HPDE6-E6E7 (cell line): ENCODE measurements around the gene PLA2R1.
"Not testable (repeated sequence)": the region's sequence is repeated elsewhere in the genome, so short reads cannot be mapped to it uniquely, and the experiment has no call there.

ENCODE experiments used
- DNase-seq: peaks from one replicate; pipeline ENCODE4 v3.0.0; 2011; ENCODE audit warnings: missing footprints; ENCODE audit errors: extremely low spot score

PLA2R1 gene

DNA sequence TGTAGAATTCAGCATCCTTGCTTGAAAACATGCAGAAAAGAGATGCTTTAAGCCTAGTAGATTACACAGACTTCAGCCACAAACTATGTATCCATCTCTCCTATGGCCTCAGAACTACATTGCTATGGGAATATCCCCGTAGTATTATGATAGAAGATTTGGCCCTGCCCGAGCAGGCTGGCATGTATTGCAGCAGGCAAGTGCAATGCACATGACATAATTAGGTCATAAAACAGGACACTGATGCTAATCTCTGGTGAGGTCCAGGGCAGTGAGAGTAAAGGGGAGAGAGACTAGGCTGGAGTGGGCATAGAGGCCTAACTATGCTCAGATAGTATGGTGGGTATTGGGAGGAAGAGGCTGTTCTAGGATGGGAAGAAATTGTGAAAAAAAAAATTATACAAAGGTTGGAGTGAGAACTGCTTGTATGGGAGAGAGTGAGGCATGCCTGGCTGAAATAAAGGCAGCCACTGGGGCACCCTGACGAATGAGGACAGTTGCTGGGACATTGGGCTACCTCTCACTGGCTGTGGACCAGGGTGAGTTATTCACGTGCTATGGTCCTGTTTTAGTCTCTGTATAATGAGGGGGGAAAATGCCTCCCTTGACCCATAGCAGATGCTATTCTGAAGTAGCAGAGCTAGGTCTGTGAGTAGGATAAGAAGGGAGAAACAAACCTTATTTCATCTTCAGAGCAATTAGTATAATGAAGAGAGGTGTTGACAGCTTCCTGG, 1.6 kb upstream of the PLA2R1 start:
- no peak for DNase-seq

DNA sequence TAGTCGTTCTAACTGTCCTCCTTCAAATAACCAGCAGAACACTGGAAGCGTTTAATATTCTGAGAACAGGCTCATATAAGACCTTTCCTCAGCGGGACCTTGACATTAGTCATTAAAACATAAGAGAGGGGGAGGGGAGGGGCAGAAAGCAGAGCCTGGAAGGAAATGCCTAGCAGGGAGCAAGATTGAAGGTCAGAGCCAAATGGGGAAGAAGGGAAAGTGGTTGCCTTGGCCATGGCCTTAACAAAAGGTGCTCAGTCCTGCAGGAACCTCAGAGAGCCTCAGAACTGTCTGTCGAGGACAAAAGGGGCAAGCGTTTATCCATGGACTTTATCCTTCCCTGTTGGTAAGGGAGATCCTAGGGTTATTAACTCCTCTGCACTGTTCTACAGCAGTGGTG, 856 bp upstream of the PLA2R1 start:
- no peak for DNase-seq

DNA sequence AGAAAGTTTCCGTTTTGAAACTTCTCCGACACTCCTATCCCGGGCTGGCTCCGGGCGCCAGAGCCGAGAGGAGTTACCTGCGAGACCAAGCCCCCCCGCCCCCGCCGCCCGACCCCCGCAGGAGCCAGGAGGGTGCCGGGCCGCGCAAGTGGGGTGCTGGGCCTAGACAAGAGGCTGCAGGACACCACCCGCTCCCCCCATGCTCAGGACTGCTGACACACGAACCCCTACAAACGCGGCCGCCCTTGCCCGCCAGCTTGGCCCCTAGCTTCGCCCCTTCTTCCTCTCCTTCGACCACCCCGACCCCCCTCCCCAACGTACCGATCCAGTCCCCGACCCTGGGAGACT, 497 bp downstream of the PLA2R1 start:
- no peak for DNase-seq

DNA sequence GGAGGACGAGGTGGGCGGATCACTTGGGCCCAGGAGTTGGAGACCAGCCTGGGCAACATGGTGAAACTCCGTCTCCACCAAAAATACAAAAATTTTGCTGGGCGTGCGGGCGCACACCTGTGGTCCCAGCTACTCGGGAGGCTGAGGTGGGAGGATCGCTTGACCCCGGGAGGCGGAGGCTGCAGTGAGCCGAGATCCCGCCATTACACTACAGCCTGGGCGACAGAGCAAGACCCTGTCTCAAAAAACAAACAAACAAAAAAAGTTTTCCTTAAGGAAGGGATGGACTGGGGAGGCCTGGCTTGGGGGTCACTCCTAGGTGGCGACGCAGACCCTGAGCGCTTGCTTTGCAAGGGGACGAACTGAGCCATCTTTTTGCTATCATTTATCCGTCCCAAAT, 882 bp downstream of the PLA2R1 start:
- DNase-seq = no peak

DNA sequence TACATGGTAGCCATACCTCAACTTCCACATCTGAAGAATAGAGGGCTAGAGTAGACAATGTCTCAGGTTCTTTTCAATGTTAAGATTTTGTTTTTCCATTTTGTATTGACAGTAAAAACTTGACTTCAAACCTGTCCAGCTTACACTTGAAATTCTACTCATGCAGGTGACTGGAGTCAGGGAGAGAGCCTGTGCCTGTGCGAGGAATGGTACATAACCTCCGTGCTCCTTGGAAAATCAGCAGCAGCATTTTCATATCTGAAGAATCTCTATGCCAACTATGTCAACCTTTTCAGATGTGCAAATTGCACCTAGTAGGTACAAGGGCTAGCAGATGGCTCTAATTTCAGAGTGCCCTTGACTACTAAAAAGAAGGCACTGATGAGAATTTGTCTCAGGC, 2.1 kb downstream of the PLA2R1 start:
- DNase-seq = no peak

DNA sequence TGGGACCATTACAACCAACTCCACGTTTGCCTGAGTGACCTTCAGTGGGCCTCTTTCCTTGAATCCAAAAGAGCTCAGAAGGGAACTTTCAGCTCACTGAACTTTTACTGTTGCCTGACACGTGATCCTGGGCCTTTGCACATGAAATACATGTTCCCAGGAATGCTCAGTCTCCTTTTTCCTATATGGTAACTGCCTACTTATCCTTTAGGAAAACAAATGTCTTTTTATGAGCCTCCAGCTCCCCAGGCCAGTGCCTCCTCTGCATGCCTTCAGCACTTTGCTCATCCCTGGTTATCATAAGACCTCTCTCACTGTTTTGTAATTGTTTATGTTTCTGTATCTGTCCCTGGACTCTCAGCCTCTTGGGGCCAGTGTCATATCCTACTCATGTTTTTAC, 5.1 kb downstream of the PLA2R1 start:
- no peak for DNase-seq

DNA sequence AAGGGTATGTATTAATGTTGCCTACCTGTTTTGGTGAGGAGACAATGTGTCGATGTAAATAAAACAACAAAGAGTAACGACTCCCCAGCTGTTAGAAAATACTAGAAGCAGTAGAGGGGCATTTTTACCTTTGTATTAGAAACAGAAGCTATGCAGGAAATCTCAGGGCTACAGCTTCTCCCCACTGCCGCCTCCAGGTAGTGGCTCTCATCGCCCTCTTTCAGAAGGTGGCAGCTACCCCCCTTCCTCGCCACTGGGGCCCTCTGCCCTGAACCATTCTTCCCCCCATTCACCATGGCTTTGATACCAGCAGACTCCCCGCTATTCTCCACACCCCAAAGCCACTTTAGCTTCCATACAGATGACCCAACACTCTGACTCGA, 6.7 kb downstream of the PLA2R1 start:
- no peak for DNase-seq

DNA sequence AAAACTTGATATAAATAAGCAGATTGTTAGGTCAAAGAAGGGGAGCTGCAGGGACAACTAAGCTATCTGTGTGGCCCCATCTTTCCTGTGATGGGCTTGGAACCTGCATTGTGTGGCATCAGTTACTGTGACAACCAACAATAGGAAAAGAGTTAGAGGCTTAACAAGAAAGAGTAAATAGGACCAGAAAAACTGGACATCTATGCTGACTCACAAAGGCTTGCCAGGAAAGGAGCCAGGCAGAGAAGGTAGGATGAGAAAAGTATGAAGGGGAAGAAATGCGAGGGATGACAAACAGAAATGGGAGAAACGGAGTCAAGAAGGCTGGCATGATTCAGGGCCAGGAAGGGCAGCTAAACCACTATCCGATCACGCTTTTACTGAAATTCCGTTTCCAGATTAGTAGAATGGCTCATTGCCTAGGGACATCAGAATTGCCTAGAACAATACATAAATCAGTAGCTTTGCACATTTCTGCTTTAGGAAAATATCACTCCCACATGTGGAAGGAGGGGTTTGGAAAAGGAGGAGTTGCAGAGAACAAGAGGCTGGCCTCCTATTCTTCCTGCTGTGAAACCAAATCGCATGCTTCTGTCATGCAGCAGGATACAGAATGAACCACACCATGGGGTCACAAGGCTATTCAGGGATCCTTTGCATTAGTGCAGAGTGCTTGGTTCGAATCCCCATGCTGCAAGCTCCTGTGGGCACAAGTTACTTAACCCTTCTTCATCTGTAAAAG, 7.3 kb downstream of the PLA2R1 start:
- DNase-seq = no peak

DNA sequence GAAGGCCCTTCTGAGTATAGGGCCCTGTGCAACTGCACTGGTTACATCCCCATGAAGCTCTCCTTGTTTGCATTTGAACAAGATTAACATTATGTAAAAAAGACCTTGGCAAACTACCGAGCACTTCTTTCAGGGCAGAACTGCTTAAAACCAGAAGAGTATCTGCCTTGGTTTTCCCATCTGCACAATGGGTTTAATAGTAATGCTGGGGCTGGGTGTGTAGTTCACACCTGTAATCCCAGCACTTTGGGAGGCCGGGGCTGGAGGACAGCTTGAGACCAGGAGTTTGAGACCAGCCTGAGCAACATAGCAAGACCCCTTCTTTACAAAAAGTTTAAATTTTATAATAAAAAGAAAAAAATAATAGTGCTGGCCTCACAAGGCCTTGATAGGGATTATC, 8.5 kb downstream of the PLA2R1 start:
- no peak for DNase-seq

DNA sequence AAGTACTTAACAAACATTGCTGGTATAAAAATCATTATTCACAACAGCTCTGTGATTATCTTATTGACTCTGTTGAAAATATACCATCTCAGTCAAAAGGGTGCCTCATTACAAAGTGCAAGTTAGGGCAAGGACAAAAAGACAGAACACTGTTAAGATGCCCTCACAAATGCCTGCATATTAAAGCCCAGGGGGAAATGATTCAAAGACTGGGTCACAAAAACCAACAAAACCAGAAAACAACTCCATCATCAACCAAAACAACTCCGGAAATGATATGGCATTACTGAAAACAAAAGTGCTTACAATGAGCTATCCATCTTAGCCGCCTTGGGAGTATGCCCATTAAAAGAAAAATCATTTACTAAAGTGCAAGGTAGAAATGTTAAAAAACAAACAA, 9.9 kb downstream of the PLA2R1 start:
- DNase-seq = no peak

DNA sequence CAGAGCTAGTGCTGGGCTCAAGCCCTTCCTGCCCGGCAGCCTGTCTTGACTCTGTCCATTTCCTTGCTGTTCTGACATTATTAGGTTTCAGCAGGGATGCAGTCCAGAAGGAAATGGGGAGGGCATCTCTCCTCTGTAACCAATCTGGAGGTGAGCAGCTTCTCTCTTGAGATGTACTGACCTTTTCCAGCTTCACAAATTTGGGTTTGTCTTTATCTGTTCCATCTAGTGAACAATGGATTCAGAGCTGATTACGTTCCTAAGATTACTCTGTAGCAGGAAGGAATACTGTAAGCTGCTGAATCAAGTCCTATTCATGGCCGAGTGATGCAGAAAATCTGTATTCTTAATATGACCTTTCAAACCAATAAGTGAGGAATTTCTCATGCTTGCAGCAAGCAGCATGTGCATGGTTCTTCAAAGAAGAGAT, 11.0 kb downstream of the PLA2R1 start:
- no peak for DNase-seq

DNA sequence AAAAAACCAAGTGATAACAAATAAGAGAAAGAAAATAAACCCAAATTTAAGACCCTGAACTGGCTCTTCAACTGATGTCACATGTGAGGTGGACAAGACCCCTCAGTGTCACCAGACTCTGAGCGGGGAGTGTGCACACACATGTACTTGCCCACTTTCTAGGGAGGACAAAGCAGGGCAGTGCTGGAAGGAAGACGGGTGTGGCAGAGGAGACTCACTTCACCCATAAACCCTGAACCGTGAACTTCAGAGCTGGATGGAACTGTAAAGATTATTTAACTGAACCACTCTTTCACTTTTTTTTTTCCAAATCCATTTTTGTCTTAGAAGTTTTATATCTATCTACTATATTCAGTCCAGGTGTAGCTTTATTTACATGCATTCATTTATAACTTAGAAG, 12.3 kb downstream of the PLA2R1 start:
- DNase-seq = no peak

DNA sequence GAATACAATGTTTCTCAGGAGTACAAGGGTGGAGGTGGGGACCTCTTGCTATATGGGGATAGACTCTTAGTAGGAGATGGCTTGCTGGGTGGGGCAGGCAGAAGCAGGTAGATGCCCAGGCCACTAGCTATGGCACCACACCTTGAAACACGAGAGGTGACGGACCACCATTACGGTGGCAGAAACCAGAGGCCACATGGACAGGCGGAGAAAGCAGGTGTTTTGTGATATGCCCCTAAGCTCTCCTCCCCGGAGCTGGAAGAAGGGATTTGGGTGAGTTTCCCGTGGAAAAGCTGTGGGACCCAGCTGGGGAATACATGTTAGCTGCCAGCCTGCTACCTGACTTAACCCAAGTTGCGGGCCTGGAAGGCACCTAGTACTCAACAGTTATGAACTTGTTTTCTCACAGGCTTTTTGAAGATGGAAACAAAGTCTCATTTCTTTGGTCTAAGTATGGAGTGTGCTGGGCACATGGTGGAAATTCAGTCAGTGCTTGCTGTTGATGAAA, 16.7 kb downstream of the PLA2R1 start:
- no peak for DNase-seq

DNA sequence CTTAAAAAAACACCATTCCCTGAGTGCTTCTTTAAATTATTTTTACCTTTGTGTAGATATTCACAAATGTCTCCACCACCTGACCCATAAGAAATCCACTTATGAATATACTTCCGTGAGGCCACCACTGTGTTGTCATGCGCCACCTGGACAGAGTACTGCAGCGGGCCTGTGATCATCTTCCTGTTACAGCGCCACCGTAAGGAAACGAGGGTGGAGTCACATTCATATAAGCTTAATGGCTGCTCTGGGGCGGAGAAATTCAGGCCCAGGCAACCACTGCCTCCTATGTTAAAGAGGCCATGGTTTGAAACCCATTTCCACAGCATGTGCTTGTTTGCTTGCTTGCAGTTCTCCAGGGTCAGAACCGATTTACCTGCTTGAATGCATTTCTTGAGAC, 17.7 kb downstream of the PLA2R1 start:
- no peak for DNase-seq

DNA sequence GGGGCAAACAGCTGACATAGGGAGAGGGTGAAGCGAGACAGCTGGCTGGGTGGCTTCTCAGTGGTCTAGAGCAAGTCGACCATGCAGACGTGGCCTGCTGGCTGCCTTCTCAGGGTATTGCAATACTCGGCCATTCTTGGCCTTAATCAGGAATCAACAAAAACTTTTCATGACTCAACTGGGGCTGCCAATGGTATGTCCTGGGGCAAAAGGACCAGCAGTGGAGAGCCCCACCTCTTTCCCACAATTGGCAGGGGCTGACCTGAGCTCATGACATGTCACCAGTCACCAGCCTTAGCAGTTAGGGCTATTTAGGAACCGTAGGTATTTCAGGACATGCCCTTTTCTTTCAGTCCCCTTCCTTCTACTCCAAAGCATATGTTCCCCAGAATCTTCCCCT, 19.1 kb downstream of the PLA2R1 start:
- DNase-seq = no peak

DNA sequence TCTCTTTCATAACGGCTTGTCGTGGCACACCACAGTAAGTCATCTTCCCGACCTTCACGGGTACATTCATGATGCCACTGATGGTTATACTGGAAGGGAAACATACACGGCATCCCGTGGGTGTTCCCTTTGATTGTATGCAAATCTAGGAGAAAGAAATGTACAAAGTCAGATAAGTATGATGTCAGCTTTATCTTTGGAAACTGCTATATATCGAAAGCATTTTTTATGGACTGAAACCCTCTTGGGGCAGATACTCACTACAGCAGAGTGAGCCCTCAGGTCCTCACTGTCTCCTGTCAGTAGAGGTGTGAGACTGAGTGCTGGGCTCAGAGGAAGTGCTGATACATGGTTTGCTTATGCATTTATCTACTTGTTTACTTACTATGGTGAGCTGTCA, 20.4 kb downstream of the PLA2R1 start:
- DNase-seq = no peak

DNA sequence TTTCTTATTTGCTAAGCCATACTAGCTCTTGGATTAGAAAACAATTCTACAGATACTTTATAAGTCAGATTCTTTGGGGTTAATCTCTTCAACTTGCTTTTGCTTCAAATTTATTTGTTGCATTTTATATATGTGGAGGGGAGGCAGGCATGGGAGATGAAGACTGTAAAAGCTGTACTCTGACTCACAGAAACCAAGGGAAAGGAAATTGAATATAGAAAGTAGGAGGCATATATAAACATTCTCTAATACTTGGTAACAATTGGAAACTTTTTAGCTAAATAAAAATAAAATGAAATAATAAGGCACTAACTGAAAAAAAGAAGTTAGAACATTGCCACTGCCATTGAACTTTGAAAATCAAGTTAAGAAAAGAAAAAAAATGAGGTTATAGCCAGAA, 21.3 kb downstream of the PLA2R1 start:
- no peak for DNase-seq

DNA sequence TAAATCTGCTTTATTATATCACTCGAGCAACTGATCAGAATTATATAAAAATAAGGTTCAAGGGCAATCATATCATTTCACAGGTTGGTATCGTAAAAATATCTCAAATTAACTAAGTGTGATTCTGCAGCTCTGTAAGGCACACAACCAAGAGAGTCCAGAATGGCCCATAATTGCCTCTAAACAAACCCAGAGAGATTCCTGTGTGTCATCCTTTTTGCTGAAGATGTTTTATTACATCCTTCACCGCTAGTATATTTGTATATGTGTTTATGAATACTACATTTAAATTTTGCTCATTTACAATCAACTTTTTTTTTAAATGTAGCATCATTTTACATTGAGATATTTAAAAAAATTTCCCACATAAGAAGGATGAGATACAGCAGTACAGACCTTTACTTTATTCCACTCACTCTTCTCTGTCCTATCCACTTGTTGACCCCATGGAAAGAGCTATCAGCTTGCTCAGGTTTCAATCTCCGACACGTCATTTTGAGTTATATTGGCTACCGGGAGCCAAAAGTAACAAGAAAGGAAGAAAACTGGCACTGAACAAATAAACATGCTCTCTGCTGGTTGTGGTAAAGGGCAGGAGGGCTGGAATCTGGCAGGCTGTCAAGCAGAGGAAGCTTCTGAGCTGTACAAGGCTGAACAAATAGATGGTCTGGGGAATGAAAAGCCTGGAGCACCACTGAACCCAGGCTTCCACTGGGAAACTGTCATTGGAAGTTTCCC, 23.1 kb downstream of the PLA2R1 start:
- no peak for DNase-seq

DNA sequence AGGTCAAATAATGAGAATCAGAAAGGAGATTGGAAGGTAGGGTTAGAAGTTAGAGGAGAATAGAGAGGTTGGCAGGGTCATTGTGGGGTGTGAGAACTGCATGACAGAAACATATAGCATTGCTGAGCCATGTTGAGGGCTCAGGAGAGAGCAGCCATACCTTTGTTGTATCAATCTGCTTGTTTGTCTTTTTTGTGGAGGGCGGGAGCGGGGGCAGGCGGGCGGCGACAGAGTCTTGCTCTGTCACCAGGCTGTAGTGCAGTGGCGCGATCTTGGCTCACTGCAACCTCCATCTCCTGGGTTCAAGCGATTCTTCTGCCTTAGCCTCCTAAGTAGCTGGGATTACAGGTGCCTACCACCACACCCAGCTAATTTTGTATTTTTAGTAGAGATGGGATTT, 23.8 kb downstream of the PLA2R1 start:
- DNase-seq = not testable (repeated sequence)

DNA sequence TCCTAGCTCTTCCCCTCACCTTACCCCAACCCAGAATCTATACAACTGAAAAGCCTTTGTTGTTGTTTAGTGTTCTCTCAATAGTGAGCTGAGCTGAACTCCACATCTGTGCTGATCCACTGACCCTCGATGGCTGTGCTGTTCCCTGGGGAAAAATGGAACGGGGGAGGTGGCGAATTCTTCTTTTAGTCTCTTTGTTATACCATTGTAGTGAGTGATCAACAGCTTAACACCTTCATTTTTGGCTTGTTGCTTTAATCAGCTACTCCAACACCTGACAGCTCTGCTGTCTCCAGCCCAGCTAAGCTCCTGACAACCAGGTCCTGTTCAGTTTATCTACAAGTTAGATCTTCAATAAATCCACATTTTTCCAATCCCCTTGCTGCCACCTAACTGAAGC, 25.7 kb downstream of the PLA2R1 start:
- DNase-seq = no peak

DNA sequence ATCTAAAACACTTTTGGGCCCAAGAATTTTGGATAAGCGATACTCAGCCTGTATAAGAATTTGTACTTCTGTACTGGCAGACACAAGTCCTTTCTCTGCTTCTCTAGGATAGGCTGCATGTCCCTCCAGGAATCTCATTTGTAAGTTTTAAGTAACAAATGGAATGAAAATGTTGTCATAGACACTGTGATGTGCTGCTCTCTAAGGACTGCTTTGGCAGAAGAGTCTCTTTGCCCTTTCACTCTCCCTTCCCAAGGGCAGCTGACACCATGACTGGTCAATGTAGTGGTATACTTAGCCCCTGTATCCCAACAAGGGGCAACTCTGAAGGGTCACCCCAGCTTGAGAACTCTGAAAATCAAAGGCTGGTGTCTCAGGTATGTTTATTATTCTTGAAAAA, 27.3 kb downstream of the PLA2R1 start:
- no peak for DNase-seq

DNA sequence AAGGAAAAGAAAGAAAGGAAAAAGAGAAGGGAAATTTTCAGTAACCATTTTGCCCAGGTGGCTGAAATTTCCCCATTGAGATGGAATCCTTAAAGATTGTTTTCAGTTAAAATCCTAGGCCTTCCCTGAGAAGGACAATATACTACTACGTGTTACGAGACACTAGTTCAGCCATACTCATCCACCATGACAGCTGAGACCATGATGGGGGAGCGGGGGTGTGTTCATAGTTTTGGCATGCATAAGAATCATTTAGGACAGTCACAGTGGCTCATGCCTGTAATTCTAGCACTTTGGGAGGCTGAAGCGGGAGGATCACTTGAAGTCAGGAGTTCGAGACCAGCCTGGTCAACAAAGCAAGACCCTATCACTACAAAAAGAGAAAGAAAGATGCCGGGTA, 28.0 kb downstream of the PLA2R1 start:
- no peak for DNase-seq
